ENCODE results near the gene XPNPEP3.
A peak's percentile ranks its signal among the peaks of the same experiment; 100 is the strongest.

XPNPEP3 gene

DNA sequence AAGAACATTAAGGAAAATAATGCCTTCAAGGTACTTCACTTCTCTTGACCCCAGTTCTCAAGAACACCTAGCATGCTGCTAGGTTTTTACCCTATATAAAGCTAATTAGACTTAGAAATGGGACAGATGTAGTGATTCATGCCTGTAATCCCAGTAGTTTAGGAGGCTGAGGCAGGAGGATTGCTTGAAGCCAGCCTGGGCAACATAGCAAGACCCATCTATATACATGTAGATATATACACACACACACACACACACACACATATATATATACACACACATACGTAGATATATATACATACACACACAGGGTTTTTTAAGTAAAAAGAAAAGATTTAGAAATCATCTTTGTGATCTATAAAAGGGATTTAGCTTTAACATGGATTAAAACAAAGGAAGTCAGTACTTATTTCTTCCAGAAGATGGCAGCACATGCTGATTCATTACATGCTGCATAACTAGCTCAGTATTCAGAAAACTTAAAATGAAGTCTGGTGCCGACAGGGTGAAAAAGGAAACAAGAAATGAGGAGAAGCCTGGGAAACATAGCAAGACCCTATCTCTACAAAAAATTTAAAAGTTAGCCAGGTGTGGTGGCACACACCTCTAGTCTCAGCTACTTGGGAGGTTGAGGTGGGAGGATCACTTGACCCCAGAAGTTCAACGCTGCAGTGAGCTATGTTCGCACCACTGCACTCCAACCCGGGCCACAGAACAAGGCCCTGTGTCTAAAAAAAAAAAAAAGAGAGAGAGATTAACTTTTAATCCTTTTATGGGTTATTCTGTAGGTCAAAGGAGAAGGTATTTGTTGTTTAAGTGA, 65.7 kb downstream of the XPNPEP3 start:
- peaks cover 23% of the 10 kb centered on the region for H3K36me3 ChIP-seq
- no peak overlapping the region for H3K4me3 ChIP-seq (ENCODE audit: low read depth in 1 of 2, low read length in 1 of 2)
- H3K27ac ChIP-seq, result no peak overlapping the region
- H3K9me3 ChIP-seq, result no peaks in the 10 kb centered on the region
- peak; percentile 73 for TF ChIP-seq CTCF (IDR thresholded peaks at IDR 0.05)
- H3K4me1 ChIP-seq (ENCODE audit: control insufficient read depth in 1 of 2, insufficient read depth in 1 of 2, low read depth in 1 of 2, low read length in 1 of 2), result peaks cover 3 to 4% of the 10 kb centered on the region in 2 experiments
- no peaks in the 10 kb centered on the region for H3K27me3 ChIP-seq

DNA sequence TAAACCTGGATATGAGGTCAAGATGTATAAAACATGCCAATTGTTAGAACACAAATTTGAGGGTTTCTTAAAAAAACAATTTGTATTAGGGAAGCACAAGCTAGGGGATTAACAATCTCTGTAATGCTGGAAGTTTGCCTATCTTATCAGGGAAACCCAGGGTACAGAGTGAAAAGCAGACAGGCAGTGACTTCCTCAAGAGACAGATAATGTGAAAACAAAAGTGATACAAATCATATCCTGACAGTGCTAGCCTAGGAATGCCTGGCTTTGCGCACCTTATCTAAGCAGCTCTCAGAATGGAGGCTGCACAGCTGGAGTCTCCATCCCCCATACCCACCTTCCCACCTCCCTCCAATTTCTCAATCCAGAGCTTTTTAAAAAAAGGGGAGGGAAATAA, 71.7 kb downstream of the XPNPEP3 start:
- Histone ChIP-seq H3K27me3 (no peaks in the 10 kb centered on the region), H3K9me3 (no peaks in the 10 kb centered on the region), H3K4me3 (ENCODE audit: low read depth in 1 of 2, low read length in 1 of 2) (no peak overlapping the region), H3K36me3 (peaks cover 23% of the 10 kb centered on the region), H3K27ac (no peak overlapping the region), H3K4me1 (ENCODE audit: control insufficient read depth in 1 of 2, insufficient read depth in 1 of 2, low read depth in 1 of 2, low read length in 1 of 2) (no peaks in the 10 kb centered on the region)
- TF ChIP-seq CTCF (IDR thresholded peaks at IDR 0.05), result no peak

- TF ChIP-seq CTCF (IDR thresholded peaks at IDR 0.05), result no peak
- H3K4me3 ChIP-seq (ENCODE audit: low read depth in 1 of 2, low read length in 1 of 2), result no peak overlapping the region
- no peaks in the 10 kb centered on the region for H3K9me3 ChIP-seq
- no peaks in the 10 kb centered on the region for H3K36me3 ChIP-seq
- no peaks in the 10 kb centered on the region for H3K27me3 ChIP-seq
- H3K4me1 ChIP-seq (ENCODE audit: control insufficient read depth in 1 of 2, insufficient read depth in 1 of 2, low read depth in 1 of 2, low read length in 1 of 2), result no peaks in the 10 kb centered on the region
- H3K27ac ChIP-seq, result no peak overlapping the region
Measured at GRCh38 chr22:40932396-40932795, 75.4 kb downstream of the XPNPEP3 start.

GRCh38 chr22:40939202-40939601, 82.3 kb downstream of the XPNPEP3 start:
- no peak for TF ChIP-seq CTCF (IDR thresholded peaks at IDR 0.05)

GRCh38 chr22:40950962-40951794, 94.2 kb downstream of the XPNPEP3 start, which contains the start of gene RBX1:
Gene RBX1, plus strand, starts transcription at chr22:40951378. Its CDS starts 21 bp downstream, at chr22:40951399.
- H3K27ac ChIP-seq, result peak within 1 kb of the TSS; percentile 98
- peaks cover 6% of the 10 kb centered on the region for H3K36me3 ChIP-seq
- H3K9me3 ChIP-seq, result no peaks in the 10 kb centered on the region
- peak; percentile 45 for TF ChIP-seq CTCF (IDR thresholded peaks at IDR 0.05)
- peaks cover 13 to 15% of the 10 kb centered on the region in 2 experiments for H3K4me1 ChIP-seq (ENCODE audit: control insufficient read depth in 1 of 2, insufficient read depth in 1 of 2, low read depth in 1 of 2, low read length in 1 of 2)
- peak within 1 kb of the TSS; percentile 81 to 83 for H3K4me3 ChIP-seq (ENCODE audit: low read depth in 1 of 2, low read length in 1 of 2)
- H3K27me3 ChIP-seq, result no peaks in the 10 kb centered on the region

More at GRCh38 chr22:40939202-40939601, 82.3 kb downstream of the XPNPEP3 start:
- no peaks in the 10 kb centered on the region for H3K36me3 ChIP-seq
- peaks cover 12 to 15% of the 10 kb centered on the region in 2 experiments for H3K4me1 ChIP-seq (ENCODE audit: control insufficient read depth in 1 of 2, insufficient read depth in 1 of 2, low read depth in 1 of 2, low read length in 1 of 2)
- no peaks in the 10 kb centered on the region for H3K27me3 ChIP-seq
- H3K9me3 ChIP-seq, result no peaks in the 10 kb centered on the region
- no peak overlapping the region for H3K27ac ChIP-seq
- H3K4me3 ChIP-seq (ENCODE audit: low read depth in 1 of 2, low read length in 1 of 2), result no peak overlapping the region
